ENCODE data around the gene PHYHD1.

DNA sequence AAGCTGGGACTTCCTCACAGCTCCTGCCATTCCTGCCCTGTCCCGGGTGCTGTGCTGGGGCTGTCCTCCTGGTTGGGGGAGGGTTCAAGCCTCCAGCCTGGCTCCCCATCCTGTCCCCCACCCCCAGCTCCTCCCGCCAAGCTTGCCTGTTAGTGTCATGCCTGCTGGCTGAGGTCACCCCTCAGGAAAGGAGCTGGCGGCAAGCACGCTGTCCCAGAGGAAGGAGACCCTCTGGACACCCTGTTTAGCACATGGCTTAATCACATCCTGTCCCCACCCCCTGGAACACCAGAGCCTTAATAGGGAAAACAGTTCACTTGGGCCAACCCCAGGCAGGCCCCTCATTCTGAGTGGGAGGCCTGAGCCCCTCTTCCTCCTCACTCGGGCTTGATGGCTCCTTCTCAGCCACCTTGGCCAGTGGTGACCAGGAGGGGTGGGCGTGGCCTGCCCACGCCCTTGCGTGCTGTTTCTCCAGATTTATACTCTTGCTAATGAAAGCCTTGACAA, 9.2 kb upstream of the PHYHD1 start:
- TF ChIP-seq, protein P1, sequence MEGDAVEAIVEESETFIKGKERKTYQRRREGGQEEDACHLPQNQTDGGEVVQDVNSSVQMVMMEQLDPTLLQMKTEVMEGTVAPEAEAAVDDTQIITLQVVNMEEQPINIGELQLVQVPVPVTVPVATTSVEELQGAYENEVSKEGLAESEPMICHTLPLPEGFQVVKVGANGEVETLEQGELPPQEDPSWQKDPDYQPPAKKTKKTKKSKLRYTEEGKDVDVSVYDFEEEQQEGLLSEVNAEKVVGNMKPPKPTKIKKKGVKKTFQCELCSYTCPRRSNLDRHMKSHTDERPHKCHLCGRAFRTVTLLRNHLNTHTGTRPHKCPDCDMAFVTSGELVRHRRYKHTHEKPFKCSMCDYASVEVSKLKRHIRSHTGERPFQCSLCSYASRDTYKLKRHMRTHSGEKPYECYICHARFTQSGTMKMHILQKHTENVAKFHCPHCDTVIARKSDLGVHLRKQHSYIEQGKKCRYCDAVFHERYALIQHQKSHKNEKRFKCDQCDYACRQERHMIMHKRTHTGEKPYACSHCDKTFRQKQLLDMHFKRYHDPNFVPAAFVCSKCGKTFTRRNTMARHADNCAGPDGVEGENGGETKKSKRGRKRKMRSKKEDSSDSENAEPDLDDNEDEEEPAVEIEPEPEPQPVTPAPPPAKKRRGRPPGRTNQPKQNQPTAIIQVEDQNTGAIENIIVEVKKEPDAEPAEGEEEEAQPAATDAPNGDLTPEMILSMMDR (IDR thresholded peaks at IDR 0.05 in 2 of 3, conservative IDR thresholded peaks at IDR 0.05 in 1 of 3; ENCODE audit: borderline replicate concordance in 1 of 3, insufficient read depth in 1 of 3, low read depth in 2 of 3, low read length in 2 of 3) = no peak
- no peak for TF ChIP-seq POLR2A (IDR thresholded peaks at IDR 0.05; ENCODE audit: borderline replicate concordance, extremely low read depth, insufficient read depth, insufficient read length)
- no peak for TF ChIP-seq EZH2 (IDR thresholded peaks at IDR 0.05)
- no peak for TF ChIP-seq EGR1 (IDR thresholded peaks at IDR 0.05; ENCODE audit: low read depth)
- TF ChIP-seq POLR2AphosphoS5 (IDR thresholded peaks at IDR 0.05; ENCODE audit: low read depth, low read length) = no peak
- TF ChIP-seq, protein P2, sequence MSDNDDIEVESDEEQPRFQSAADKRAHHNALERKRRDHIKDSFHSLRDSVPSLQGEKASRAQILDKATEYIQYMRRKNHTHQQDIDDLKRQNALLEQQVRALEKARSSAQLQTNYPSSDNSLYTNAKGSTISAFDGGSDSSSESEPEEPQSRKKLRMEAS (IDR thresholded peaks at IDR 0.05) = no peak
- TF ChIP-seq RAD21 (IDR thresholded peaks at IDR 0.05; ENCODE audit: low read depth) = no peak
- TF ChIP-seq SIN3A (IDR thresholded peaks at IDR 0.05; ENCODE audit: low read depth) = no peak
- TF ChIP-seq, protein P3, sequence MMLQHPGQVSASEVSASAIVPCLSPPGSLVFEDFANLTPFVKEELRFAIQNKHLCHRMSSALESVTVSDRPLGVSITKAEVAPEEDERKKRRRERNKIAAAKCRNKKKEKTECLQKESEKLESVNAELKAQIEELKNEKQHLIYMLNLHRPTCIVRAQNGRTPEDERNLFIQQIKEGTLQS (IDR thresholded peaks at IDR 0.05) = no peak
- TF ChIP-seq EZH2phosphoT487 (IDR thresholded peaks at IDR 0.05; ENCODE audit: borderline replicate concordance) = no peak
- TF ChIP-seq YY1 (IDR thresholded peaks at IDR 0.05; ENCODE audit: extremely low read depth, insufficient replicate concordance, low read depth, low read length) = no peak

All from HCT116 (cell line).